Measurements from ENCODE around the gene SRRM4.
"Not testable (repeated sequence)": the region's sequence is repeated elsewhere in the genome, so short reads cannot be mapped to it uniquely, and the experiment has no call there.

DNA sequence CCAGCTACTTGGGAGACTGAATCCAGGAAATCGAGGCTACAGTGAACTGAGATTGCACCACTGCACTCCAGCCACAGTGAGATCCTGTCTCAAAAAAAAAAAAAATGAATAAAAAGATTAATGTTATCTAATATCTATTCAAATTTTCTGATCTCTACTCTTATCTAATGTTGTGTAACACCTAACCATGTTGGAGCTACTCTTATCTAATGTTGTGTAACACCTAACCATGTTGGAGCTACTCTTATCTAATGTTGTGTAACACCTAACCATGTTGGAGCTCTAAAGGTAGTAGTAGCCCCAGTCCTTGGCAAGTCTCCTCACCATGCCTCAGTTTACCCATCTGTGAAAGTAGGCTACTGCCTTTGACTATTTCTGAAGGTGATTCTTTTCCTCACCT, 26.9 kb downstream of the SRRM4 start:
- TF ChIP-seq POLR2AphosphoS5, POLR2A (IDR thresholded peaks at IDR 0.05; ENCODE audit: low read depth, low read length): not testable (repeated sequence)
